ENCODE data around the gene ANKRD13A.

ANKRD13A gene

DNA sequence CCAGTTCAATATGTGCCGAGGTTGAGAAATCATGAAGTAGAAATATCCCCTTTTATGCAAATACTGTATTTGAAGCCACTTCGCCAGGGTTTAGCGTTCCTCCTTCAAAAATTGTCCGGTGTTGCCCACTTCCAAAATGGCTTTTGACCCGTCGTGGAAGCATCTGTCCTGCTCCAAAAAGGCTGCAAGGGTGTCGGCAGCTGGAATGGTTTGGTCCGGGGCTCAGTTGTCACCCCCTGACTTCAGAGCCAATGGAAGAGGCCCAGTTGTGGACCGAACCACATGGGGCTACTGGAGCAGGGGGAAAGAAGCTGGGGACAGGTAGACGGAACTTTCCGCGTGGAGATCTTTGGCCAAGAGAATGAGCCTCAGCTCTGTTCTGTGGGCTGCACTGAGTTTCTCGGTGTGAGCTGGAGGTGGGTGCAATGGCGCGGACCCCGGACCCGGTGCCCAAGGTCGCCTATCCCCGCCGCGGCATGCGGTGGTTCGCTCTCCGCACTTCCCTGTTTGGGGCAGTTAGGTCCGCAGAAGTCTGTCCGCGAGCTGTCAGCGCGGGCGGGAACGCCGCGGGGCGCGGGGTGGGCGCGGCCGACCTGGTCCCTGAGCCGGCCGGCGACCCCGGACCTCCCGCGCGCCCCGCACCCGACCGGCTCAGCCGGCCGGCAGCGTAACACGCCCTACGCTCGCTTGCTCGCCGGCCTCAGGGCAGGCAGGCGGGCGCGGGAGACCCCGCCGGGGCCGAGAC lies at the start of gene ANKRD13A:
ANKRD13A (plus strand) TSS at position 527 of the 745 bp plus-strand sequence. CDS start 259 bp downstream, outside the sequence.
- DNase-seq (ENCODE audit: low read depth in 2 of 2), result peak; percentile 75 to 79

DNA sequence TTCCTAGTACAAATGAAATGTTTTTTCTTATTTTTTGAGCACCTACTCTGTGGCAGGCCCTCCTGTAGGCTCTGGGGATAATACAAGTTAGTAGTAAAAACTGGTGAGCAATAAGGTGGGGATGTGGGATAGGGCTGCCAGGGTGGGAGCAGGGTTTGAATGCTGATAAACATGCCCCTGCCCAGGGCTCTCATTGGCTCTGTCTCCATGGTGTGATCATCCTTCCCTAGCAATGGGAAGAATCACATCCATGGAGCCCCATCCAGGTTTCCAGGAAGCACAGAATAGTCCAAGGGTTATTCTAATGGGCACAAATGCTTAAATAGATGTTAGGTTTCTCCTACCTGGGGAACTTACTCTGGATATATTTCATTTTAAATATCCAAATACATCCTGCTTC lies 48.6 kb upstream of the ANKRD13A start:
- no peak for DNase-seq (ENCODE audit: low read depth in 2 of 2)

DNA sequence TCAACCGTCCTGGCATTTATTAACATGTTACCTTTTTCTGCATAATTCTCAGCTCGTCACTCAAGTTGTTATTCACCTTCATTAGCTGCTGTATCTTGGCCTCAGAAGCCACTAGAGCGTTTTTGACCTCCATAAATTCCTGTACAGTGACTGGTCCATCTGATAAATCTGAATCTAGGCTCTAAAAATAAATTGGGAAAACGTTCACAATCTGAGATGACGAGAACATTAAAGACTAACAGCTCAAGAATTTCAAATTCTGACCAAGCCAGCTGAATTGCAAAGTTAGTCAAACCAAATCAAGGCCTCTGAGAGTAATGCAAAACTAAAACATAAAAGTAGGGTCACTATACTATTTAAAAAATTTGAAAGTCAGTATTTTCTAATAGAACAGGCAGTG lies 48.1 kb upstream of the ANKRD13A start:
- no peak for DNase-seq (ENCODE audit: low read depth in 2 of 2)

DNA sequence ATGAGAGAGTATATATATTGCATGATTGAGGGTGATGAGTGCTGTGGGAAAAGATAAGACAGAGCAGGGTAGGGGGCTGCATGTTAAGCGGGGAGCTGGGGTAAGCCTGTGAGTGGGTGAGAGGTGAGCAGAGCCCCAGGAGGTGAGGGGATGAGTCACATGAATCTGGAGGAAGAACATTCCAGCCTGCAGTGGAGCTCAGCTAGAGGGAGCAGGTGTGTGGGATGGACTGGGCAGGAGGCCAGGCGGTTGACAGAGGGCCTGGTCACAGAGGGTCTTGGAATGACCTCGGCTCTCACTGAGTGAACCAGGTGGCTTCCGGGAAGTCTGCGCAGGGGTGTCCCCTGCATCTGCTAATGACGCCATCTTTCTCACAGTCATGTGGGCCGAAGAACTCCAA lies 47.5 kb upstream of the ANKRD13A start:
- DNase-seq (ENCODE audit: low read depth in 2 of 2), result no peak

DNA sequence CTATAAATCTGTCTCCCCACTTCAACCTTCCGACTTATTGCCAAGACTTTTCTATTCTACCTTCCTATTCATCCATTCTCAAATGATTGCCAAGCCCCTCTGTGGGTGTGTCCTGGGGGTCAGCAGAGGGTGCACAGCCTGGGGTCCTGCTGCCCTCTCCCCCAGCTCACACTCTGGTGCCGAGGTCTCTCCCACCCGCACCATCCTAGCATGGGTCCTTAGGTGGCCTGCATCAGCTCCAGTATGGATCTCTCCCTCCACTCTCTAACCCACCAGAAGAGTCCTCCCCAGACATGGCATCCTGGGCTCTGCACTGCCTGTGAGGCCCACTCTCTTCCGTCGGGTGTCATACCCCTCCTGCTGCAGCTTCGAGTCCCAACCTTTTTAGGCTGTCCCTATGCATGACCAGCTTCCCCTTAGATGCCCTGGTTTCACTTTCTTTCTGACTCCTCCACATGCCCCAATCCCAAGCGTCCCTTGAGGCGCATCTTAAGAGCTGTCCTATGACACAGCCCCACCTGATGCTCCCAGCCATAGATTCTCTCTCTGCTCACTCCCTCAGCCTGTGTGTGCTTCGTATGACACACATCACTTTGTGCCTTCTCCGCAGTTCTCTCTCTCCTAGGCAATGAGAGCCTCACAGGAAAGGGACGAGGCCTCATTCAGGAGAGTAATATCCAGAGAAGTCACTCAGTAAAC lies 46.9 kb upstream of the ANKRD13A start:
- DNase-seq (ENCODE audit: low read depth in 2 of 2), result no peak

DNA sequence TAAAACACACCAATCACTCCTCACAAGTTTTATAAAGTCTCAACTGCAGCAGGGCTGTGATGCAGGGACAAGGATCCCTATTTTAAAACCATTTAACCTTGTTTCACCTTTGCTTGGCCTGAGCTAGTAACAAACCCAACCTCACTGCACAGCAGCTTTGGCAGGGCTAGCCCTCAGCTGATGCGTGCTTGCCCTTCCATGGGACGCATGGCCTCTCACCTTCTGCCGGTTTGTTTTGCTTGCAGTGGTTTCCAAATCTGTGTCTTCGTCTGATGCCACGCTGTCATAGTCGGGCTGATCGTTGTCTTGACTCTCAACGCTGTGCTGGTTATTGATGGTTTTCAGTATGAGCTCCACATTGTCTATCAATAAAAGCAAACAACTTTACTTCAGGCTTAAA lies 46.4 kb upstream of the ANKRD13A start:
- no peak for DNase-seq (ENCODE audit: low read depth in 2 of 2)

DNA sequence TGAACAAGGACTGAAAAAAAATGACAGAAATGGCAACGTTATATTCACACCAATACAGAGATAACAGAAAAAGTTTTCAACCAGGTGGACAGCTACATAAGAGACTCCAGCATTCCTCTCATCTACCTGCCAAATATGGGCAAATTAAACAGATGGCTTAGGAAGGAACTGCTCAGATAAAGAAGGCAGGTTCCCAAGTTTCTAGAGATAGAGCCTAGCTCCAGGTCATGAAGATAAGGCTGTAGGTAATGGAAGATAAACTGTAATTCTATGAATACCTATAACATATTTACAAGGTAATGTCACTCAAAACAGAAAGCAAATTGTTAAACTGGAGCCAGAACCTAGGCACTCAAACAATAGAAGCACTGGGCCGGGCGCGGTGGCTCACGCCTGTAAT lies 45.6 kb upstream of the ANKRD13A start:
- DNase-seq (ENCODE audit: low read depth in 2 of 2), result no peak

DNA sequence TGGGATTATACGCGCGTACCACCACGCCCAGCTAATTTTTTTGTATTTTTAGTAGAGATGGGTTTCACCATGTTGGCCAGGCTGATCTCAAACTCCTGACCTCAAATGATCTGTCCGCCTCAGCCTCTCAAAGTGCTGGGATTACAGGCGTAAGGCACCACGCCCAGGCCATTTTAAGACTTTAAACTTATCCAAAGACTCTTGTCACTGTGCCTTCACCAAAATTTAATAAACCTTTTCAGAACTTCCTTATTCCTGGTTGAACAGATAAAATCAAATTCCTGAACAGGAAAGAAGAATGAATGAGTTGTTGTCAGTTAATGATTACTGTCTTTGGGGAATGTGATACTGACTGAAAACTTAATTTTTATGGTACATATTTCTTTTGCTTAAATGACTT lies 40.9 kb upstream of the ANKRD13A start:
- no peak for DNase-seq (ENCODE audit: low read depth in 2 of 2)

DNA sequence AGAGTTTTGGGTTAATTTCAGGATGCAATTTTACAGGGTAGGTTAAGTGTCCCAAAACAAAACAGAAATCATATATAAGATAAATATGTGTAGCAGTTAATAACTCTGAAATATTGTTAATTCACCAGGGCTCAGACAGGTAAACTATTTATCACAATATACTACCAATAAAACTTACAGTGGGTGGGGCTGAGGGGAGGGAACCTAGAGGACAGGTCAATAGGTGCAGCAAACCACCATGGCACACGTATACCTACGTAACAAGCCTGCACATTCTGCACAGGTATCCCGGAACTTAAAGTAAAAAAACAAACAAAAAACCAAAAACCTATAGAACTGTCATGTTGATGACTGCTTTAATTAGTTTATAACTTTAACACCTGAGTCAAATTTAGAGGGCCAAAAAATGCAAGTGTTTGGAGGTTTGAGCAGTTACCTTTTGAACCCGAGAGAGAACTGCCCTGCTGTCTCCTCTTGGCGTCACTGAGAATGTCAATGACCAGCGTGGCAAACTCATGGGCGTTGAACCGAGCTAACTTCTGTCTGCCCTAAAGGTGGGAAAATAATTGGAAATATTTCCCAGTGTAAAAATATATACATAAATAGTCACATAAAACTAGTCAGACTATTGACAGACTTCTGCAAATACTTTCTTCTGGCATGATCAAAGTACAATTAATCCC lies 39.7 kb upstream of the ANKRD13A start:
- DNase-seq (ENCODE audit: low read depth in 2 of 2), result no peak

DNA sequence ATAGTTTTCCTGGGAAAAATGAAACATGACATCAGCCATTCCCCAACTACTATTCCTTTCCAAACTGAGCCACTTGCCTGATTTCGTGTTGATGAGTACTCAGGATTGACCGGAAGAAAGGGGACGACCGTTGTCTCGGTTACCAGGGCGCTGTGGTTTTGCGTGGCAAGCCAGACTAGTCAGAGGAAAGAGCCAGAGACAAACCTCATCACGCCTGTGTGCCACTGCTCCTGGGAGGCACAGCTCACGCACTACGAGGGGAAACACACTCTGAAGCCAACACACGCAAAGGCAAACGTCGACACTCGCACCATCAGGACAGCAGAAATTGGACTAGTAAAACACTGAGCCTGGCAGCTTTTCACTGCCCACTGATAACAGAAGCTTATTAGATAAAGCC lies 38.0 kb upstream of the ANKRD13A start:
- no peak for DNase-seq (ENCODE audit: low read depth in 2 of 2)

DNA sequence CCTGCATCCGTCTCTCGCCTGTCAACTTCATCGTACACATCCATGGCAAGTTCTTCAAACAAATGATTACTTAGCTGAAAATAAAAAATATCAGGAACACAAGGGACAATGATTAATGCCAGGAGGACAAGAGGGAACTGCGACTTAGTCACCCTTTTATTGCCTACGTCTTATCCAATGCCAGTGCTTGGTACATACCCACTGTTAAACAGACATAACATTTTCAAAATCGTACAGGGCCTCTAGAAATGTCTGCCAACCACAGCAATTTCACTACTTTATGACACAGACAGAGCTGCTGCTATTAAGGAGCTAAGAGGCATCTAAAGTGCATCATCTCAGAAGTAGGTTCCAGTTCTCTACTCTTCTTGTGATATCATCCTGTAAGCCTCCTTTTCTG lies 37.6 kb upstream of the ANKRD13A start:
- DNase-seq (ENCODE audit: low read depth in 2 of 2), result no peak

DNA sequence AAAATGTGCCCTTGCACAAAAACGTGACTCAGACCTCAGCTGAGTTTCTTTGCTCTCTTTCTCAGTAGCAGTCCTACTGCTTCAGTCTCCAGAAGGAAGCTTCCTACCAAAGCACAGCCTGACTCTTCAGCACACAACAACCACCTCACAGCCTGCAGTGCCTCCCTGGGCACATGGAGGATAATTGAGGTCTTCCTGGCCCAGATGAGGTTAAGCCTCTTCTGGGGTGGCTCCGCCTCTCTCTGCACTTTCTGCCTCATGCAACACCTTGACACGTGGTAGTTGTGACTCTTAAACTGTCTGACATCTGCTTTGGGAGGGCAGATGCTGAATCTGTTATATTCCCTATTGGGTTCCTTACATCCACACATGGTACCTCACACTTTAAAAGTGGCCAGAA lies 36.8 kb upstream of the ANKRD13A start:
- no peak for DNase-seq (ENCODE audit: low read depth in 2 of 2)

DNA sequence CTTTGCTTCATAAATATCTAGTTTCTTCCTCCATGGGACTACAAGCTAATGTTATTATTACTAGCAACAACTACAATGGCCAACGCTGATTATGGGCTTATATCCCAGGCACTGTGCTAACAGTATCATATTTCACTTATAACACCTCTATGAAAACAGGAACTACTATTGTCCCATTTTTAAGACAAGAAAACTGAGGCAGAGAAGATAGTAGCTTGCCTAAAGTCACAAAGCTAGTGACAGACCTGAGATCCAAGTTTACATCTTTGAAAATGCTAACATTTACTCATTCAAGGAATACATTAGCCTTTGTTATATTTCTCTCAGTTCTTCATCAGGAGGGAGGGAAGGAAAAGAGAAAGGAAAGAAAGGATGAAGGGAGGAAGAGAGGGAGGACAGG lies 35.9 kb upstream of the ANKRD13A start:
- DNase-seq (ENCODE audit: low read depth in 2 of 2), result no peak

DNA sequence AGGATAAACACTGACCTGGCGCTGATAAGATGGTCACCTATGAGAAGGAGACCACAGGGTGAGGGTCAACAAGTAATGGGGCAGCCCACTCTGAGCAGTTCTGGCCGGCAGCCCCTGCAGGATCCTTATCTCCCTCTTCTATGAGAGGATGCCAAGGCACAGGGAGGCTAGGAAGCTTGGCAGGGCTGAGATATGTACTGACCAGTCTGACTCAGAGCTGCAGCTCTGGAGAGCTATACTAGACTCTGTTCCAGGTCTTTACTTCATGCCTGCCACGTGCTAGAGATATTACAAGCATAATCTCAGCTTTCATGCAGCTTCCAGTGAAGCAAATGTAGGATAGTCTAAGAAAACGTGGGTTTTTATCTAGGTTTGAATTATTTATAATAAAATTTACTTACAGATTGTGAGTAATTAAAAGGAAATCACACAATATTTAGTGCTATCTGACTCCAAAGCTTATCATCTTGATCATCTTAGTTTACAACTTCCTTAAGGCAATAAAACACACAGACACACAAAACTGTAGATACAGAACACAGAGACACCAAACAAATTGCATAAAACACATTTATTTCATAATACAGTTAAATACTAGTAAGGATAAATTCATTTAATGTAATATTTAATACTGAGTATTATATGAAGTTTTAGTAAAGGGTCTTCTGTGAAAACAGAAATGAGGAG lies 35.3 kb upstream of the ANKRD13A start:
- no peak for DNase-seq (ENCODE audit: low read depth in 2 of 2)

DNA sequence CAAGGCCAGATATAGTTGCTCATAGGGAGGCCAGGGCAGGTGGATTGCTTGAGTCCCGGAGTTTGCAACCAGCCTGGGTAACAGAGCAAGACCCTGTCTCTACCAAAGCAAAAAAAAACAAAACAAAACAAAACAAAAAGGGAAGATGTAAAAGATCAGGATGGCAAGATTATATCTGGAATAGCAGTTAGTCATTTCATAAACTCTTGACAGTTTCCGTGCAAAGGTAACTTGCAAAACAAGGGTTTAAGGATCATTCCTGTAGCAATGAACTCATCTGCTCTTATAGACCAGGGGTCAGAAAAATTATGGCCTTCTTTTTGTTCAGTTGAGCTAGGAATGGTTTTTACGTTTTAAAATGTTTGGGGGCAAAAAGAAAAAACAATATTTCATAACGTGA lies 32.7 kb upstream of the ANKRD13A start:
- DNase-seq (ENCODE audit: low read depth in 2 of 2), result no peak

DNA sequence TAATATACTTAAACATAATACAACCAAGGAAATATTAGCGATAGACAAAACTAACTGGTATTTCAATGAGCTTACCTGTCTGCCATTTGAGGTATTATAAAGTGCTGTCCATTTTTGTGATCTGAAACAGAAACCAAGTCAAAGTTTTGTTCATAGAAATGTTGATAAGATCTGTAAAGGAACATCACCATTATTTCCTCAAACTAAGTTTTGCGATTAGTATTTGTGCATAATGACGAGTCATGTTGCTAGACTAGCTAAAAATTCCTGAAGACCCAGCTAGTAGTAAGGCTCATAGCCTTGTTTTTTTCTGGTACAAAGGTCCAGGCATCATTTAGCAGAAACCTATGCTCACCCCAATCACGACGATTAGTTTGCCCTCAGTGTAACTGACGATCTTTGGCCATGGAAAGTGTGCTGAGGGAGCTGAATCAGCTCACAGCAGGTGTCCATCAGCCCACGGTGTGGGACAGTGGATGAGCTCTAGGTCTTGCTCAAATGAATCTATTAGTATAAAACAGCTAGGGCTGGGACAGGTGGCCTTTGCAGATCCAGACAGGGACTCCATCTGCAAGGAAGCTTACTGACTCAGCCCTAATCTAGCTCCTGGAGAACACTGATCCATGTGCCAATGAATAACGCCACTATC lies 31.7 kb upstream of the ANKRD13A start:
- DNase-seq (ENCODE audit: low read depth in 2 of 2), result no peak

DNA sequence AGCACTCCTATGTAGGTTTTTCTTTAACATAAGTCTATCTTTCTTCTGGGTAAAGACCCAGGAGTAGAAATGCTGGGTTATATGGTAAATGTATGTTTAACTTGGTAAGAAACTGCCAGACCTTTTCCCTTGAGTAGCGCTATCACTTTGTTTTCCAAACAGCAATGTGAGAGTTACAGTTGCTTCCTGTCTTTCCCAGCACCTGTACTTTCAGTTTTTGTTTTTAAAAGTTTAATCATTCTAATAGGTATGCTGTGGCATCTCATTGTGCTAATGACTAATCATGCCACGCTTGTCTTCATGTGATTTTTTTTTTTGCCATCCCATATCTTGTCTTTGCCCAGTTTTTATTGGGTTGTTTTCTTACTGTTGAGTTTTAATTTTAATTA lies 31.2 kb upstream of the ANKRD13A start:
- no peak for DNase-seq (ENCODE audit: low read depth in 2 of 2)

DNA sequence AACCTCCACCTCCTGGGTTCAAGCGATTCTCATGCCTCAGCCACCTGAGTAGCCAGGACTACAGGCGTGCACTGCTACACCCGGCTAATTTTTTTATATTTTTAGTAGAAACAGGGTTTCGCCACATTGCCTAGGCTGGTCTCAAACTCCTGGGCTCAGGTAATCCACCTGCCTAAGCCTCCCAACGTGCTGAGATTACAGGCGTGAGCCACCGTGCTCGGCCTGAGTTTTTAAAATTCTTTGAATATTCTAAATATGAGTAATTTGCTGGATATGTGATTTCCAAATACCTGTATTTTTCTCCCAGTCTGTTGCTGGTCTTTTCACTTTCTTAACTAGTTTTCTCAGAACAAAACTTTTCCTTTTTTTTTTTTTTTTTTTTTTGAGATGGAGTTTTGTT lies 30.4 kb upstream of the ANKRD13A start:
- DNase-seq (ENCODE audit: low read depth in 2 of 2), result no peak

DNA sequence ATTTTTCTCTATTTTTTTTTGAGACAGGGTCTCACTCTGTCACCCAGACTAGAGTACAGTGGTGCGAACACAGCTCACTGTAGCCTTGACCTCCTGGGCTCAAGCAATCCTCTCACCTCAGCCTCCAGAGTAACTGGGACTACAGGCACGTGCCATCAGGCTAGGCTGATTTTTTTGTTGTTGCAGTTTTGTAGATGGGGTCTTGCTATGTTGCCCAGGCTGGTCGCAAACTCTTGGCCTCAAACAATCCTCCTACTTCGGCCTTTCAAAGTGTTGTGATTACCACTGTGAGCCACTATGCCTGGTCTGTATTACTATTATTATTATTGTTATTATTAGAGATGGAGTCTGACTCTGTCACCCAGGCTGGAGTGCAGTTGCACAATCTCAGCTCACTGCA lies 26.4 kb upstream of the ANKRD13A start:
- DNase-seq (ENCODE audit: low read depth in 2 of 2), result no peak

DNA sequence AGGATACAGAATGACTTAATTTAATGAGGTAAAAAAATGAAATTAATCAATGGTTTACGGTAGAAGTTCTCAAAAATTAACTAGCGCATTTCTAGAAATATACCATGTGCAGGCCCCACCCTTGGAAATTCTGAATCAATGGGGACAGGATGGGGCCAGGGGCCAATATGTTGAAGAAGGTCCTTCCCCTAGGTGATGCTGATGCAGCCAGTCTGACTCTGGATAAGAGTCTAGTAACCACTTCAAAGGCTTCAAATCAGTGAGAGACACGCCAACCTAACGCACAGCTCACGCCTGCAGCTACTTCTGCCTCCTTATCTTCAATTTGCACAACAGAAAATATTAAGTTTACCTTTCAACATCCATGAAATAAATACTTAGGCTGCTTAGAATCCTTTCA lies 17.9 kb upstream of the ANKRD13A start:
- peak in 1 of 2 experiments; percentile 62 for DNase-seq (ENCODE audit: low read depth in 2 of 2)

DNA sequence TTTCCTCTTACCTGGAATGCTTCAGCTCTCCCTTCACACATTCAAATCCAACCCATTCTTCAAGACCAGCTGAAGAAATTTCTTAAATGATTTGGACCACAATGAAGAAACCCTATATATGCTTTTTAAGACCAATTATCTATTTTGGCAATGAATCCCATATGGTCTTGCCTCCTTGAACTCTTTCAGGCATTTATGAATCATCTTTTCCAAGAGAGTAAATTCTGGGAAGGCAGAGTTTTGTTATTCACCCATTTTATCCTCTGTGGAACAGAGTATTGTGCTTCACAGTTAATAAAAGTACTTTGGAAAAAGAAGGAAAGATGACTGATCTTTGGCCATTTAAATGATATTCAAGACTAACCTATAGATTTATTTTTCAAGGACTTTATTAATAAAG lies 17.0 kb upstream of the ANKRD13A start:
- no peak for DNase-seq (ENCODE audit: low read depth in 2 of 2)
